GM21529 (cell line): ENCODE measurements around the gene P3H4.
"Not testable (repeated sequence)": the region's sequence is repeated elsewhere in the genome, so short reads cannot be mapped to it uniquely, and the experiment has no call there.

Experiments
- ATAC-seq: cut with Tn5 transposase; IDR thresholded peaks from one replicate; pipeline ENCODE4 v1.9.1; 2021; ENCODE audit not compliant: unreplicated experiment

The P3H4 gene, protein sequence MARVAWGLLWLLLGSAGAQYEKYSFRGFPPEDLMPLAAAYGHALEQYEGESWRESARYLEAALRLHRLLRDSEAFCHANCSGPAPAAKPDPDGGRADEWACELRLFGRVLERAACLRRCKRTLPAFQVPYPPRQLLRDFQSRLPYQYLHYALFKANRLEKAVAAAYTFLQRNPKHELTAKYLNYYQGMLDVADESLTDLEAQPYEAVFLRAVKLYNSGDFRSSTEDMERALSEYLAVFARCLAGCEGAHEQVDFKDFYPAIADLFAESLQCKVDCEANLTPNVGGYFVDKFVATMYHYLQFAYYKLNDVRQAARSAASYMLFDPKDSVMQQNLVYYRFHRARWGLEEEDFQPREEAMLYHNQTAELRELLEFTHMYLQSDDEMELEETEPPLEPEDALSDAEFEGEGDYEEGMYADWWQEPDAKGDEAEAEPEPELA

DNA sequence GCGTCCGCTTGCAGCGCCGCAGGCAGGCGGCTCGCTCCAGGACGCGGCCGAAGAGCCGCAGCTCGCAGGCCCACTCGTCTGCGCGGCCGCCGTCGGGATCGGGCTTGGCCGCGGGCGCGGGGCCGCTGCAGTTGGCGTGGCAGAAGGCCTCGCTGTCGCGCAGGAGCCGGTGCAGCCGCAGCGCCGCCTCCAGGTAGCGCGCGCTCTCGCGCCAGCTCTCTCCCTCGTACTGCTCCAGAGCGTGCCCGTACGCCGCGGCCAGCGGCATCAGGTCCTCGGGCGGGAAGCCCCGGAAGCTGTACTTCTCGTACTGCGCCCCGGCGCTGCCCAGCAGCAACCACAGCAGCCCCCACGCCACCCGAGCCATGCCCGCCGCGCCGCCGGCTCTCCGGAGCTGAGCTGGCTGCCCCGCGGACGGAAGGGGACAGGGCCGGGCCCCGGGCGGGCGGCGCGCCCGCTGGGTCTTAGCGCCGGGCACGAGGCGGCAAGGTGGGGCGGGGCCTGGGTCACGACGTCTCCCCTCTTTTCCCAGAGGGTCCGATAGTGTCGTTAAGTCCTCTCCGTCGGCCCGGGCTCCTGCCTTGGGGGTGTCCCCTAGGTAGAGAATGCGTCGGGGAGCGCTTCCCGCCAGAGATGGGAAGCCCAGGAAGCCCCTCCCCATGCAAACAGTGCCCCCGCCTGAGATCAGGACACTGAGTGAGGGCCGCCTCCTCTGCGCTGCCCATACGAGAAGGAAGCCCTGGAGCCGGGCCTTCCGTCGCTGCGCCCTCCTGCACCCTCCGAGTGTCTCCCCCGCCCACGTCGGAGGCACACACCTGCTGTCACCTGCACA, at the start of gene P3H4:
Gene P3H4 (minus strand): TSS at position 401 of the 832 bp plus-strand sequence. CDS start 34 bp downstream, at position 367.
- ATAC-seq, result peak; percentile 61

DNA sequence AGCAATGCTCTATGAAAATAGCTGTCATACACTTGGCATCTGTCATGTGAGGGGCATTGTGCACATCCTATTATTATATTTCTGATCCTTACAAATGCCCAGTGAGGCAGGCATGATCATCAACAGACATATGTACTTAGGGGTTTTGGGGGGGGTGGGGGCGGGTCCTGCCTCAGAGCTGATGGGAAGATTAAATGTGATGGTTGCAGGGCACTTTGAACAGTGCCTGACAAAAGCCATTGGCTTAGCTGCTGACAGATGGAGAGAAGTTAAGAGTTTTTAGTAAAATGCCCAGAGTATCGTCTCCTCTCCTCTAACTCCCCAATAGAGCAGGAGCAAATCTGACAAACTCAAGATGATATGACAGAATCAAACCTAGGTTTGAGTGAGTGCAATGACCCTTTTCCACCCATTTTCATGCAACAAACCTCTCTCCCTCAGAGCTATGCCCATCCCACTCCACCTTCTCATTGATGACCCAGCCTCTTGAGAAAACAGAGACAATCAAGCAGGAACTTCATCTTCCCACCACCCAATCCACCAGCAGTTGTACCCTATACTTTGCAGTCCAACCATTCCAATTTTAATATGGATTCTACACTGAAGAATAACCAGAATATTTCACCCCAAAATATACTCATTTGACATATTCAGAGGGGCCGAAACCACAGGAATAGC, 48.6 kb upstream of the P3H4 start:
- ATAC-seq, result no peak

DNA sequence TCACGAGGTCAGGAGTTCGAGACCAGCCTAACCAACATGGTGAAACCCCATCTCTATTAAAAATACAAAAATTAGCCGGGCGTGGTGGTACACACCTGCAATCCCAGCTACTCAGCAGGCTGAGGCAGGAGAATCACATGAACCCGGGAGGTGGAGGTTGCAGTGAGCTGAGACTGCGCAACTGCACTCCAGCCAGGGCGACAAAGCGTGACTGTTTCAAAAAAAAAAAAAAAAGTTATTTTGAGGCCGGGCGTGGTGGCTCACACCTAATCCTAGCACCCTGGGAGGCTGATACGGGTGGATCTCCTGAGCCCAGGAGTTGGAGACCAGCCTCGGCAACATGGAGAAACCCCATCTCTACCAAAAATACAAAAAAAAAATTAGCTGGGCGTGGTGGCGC, 39.6 kb upstream of the P3H4 start:
- ATAC-seq, result not testable (repeated sequence)

DNA sequence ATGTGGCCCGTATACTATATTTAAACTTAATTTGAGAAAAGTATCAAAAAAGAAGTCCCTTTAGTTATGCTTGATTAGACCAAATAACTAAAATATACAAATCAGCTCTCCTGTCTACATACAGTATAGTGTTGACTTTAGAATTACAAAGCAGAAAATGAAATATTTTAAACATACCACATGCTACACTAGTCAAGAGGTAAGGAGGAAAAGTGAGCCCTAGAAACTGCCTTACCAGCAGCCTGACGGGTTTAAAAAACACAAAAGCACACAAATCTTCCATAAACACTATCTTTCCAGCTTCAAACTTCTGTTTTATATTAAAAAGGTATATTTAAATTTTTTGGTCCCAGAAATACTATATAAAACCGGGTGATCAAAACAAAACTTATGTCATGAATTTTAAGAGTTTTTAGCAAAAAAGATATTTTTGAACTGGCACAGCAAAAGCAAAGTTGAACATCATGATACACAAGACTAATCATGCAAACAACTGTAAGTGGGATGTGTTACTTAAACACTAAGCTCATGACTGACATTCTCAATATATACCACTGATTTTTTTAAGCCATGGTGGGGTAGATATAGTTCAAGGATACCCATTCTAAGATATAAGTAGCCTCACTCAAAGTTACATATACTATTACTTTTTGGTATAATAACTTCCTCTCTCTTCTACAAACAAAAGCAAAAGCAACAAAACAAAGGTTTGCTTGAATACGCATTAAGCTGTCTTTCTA, 37.7 kb upstream of the P3H4 start:
- ATAC-seq, result no peak

DNA sequence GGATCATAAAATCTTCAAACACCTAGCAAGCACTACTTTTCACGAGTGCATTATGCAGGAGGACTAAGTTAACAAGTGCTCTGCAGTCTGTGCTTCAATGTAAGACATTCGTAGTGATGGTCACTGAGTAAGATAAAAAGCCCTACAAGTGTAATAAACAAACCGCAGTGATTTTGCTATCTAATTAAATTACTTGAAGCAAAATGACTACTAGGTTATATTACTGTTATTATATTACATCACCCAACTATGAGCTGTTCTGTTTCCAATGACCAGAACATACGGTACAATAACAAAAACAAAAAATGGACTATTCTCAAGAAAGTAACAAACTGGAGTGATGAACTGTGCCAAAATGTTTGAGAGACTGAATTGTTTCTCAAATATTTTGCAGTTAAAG, 37.0 kb upstream of the P3H4 start:
- no peak for ATAC-seq

DNA sequence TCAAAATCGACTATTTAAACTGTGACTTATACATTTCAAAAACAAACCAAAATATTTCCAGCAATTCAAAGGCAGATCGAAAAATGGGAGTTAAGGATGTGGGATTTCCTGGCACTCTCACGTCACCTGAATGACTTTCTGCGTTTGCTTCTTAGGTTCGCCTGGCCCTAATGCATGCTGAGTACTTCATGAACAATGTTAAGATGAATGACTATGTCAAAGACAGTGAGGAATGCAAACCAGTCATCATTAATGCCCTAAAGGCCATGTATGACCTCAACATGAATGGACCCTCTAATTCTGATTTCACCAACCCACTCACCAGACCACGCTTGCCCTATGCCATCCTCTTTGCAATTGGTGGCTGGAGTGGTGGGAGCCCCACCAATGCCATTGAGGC, 33.2 kb upstream of the P3H4 start:
- no peak for ATAC-seq

DNA sequence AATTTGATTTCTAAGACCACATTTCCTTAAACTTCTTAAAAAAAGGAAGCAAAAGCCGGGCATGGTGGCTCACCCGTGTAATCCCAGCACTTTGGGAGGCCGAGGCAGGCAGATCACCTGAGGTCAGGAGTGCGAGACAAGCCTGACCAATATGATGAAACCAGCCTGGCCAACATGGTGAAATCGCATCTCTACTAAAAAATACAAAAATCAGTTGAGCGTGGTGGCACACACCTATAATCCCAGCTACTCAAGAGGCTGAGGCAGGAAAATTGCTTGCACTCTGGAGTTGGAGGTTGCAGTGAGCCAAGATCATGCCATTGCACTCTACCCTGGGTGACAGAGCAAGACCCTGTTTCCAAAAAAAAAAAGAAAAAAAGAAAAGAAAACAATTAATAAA, 29.0 kb upstream of the P3H4 start:
- ATAC-seq, result not testable (repeated sequence)

DNA sequence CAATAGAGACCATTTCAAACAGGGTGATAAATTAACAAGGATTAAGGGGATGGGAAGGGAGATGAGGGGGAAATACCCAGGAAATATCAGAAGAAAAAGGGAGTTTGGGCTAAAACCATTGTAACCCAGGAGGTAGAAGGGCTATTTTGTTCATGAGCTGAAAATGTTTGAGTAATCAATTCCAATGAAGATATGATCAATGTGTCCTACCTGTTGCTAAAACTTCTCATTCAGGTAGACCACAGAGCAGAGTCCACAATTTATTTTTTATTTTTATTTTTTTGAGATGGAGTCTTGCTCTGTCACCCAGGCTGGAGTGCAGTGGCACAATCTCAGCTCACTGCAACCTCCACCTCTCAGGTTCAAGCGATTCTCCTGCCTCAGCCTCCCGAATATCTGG, 27.7 kb upstream of the P3H4 start:
- ATAC-seq, result not testable (repeated sequence)

DNA sequence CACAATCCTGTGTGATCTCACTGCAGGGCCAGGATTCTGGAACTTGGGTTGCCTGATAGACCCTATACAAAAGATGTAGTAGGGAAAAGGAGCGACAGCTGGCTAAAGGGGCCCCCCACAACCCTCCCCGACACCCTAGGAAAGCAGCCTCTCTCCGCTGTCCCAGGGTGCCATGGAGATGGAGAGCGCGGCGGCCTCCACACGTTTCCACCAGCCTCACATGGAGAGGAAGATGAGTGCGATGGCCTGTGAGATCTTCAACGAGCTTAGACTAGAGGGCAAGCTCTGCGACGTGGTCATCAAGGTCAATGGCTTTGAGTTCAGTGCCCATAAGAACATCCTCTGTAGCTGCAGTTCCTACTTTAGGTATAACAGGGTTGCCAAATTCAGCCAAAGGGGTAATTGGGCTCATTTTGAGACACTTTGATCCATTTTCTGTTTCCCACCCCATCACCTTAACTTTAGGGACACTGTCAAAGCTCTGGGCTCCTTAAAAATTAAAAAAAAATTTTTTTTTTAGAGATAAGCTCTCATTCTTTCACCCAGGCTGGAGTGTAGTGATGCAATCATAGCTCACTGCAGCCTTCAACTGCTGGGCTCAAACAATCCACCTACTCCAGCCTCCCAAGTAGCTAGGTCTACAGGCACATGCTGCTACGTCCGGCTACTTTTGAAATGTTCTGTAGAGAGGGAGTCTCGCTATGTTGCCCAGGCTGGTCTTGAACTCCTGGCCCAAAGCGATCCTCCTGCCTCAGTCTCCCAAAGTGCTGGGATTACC, 26.2 kb upstream of the P3H4 start, which contains the start of gene KLHL10:
Gene KLHL10 (plus strand): TSS at position 65 of the 778 bp plus-strand sequence. CDS start 108 bp downstream, at position 173.
- no peak for ATAC-seq

DNA sequence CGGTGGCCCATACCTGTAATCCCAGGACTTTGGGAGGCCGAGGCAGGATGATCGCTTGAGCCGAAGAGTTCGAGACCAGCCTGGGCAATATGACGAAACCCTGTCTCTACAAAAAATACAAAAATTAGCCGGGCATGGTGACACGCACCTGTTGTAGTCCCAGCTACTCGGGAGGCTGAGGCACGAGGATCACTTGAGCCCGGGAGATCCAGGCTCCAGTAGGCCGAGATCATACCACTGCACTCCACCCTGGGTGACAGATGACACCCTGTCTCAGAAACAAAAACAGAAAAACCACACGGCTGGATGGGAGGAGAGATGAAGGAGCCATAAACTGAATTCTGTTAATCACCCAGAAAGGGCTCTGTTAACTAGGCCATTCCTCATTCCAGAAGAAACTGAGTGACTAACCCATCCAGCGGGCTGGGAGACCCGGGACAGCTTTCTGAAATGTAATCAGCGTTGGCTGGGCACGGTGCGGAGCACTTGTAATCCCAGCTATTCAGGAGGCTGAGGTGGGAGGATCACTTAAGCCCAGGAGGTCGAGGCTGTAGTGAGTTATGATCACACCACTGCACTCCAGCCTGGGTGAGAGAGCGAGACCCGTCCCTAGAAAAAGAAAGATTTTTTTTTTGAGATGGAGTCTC, 24.9 kb upstream of the P3H4 start:
- no peak for ATAC-seq

DNA sequence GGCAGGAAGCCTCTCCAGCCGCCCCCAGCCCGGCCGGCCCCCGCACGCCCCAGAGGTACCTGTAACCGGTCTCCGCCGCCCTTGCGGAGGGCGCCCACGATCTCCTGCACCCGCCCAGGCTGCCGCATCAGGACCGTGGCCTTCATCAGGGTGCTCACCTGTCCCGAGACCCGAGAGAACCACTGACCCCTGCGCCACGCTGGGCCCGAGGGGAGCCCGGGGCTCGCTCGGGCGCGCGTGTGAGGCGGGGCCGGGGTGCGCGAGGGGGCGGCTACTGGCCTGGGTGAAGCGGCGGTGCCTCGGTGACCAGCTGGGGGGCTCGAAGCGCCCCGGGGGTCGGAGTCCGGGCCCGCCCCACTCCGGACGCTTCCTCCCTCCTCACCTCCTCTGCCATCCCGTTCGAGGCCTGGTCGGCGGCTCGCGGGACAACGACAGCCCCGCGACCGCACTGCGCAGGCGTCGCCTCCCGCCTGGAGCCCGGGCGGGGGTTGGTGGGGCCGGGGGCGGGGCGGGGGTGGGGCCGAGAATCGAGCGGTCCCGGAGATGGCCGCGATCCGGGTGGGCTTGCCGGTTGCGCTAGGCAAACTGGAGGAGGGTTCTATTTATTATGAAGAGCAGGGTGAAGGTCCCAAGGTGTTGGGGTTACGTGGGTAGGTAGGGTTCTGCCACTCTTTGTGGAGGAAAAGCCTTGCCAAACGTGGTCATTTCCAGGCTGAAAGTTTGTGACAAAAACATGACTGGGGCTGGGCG, 24.2 kb upstream of the P3H4 start, which contains the start of gene NT5C3B:
Gene NT5C3B (minus strand): TSS at position 433 of the 750 bp plus-strand sequence. CDS start 39 bp downstream, at position 394.
- ATAC-seq, result peak; percentile 50

DNA sequence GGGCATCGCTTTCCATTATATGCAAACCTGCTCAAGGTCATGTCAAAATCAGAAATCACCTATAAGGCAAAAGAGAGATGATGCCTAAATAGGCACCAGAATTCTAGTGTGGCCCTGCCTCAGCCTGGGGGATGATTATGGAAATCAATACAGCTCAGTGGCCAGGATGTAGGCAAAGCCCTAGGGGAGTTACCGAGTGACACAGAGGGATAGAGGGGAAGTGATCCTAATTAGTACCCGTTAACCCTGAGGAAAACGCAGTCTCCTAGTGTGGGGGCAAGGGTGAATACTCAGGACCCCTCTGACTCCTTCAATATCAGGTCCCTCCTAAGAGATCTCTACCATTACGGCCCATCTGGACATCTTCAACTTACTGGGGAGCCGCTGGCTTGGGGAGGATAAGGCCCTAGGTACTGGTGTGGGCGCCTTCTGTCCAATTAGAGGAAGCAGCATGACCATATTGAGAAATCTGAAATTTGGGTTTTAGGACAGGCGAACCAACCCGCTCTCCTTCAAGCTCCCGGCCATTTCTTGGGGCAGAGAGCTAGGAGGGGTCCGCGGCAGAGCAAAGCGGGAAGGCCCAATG, 23.6 kb upstream of the P3H4 start:
- ATAC-seq, result peak; percentile 51

DNA sequence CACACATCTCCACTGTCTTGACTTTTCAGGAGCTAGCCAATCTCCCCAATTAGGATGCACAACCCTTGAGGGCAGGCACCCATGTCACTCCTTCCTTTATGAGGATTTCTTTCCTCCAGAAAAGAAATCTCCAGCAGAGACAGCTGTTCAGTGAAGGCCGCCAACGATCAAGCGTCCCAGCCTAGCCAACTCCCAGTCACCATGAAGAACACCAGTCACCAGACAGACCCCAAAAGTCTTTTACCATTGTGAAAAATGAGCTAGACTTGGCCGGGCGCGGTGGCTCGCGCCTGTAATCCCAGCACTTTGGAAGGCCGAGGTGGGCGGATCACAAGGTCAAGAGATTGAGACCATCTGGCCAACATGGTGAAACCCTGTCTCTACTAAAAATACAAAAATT, 18.2 kb upstream of the P3H4 start:
- ATAC-seq, result not testable (repeated sequence)

DNA sequence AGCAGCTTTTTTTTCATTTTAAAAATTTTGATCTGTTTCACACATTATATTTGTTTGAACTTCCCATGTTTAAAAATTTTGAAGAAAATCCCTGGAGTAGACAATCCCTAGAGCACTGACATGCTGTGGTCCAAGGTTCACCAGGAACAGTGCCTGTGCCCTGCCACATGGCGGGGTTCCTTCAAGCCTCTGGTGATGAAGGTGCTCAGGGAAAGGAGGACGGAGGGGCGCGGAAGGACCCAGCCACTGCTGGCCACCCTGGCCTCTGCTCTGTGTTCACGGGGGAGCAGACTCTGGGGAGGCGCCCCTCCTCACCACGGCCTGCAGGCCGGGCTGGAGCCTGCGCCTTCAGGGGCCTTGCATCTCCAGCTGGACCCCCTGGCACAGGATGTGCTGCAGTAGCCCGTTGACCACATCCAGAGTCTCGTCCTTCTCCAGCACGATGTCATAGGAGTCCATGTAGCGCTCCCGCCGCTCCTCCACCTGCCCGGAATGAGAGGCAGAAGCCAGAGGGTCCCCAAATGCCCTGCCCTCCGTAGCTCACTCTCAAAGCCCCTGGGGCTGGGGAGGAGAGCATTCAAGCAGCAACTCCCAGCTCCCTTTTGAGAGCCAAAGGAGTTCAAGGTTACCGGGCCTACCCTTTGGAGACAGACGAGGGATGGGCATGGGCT, 13.6 kb upstream of the P3H4 start:
- ATAC-seq, result no peak

DNA sequence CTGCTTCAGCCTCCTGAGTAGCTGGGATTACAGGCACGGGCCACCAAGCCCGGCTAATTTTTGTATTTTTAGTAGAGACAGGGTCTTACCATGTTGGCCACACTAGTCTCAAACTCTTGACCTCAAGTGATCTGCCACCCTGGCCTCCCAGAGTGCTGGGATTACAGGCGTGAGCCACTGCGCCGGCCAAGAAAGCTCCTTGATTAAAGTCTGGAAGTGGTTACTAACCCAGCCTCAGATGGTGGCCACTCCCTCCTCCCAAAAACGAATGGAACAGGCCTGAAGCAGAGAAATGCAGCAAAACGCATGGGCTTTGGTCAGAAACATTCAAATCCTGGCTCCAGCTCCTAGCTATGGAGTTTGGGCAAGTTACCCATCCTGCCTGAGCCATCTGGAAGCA, 12.3 kb upstream of the P3H4 start:
- ATAC-seq, result no peak

DNA sequence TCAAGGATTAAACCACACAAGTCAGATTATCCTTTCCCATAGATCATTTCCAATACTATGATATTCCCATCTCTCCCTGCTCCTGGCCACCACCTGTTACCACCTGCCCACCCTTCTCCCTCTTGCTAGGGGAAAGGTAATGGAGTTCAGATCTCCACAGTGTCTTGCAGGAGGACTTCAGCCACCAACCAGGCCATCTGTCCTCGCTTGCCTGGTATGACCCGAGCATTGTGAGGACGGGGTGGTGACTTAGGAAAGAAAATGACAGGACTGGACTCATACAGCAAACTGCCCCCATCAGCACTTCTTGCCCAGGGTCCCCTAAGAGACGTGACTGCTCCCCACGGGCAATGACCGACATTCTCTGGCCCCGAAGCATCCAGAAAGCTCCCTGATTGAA, 11.8 kb upstream of the P3H4 start:
- ATAC-seq, result no peak

DNA sequence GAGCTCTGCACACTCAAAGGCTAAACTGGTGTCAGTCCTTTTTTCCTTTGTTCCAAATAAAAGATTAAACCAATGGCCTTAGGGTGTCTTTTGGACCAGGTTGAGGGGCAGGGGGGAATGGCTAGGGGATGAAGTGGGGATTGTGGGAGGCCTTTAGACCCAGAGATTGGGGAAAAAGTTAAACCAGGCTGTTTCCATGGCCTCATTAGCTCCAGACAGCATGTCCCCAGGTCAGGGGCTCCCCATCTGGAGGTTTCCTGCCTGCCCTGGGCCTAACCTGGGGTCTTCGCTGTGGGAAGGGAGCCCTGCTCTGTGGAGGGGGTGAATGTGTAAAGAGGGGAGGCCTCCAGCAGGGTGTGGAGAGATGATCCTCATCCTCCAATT, 11.4 kb upstream of the P3H4 start:
- no peak for ATAC-seq
